ENCODE data around the gene LRRN3. TPM values are rescaled to one million over a fixed set of nuclear protein-coding genes. Genes with fewer than 3 reads are reported as not detected.

Gene LRRN3
- total and polyA plus RNA-seq, 2 of the 8 experiments (the other 6 are each of a cell fraction or from before 2014, with no cell fraction given), result 0.20 to 0.32 TPM

DNA sequence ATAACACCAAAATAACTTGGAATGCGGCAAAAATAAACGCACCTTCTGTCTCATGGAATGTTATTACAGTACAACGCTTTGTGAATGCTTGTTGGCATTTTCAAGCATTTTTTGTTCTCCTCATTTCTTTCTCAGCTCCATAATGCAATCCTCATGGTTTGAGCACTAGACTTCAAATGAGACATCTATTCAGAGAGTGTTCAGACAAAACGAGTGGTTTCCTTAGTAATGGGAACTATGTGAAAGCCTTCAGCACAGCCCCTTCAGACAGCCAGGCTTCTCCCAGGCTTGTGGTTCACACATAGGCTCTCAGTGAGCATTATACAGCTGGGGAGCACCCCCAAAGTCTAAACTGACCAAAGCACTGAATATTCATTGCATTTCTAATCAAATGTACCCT, 8.6 kb upstream of the LRRN3 start (continued):
- TF ChIP-seq, protein P1, sequence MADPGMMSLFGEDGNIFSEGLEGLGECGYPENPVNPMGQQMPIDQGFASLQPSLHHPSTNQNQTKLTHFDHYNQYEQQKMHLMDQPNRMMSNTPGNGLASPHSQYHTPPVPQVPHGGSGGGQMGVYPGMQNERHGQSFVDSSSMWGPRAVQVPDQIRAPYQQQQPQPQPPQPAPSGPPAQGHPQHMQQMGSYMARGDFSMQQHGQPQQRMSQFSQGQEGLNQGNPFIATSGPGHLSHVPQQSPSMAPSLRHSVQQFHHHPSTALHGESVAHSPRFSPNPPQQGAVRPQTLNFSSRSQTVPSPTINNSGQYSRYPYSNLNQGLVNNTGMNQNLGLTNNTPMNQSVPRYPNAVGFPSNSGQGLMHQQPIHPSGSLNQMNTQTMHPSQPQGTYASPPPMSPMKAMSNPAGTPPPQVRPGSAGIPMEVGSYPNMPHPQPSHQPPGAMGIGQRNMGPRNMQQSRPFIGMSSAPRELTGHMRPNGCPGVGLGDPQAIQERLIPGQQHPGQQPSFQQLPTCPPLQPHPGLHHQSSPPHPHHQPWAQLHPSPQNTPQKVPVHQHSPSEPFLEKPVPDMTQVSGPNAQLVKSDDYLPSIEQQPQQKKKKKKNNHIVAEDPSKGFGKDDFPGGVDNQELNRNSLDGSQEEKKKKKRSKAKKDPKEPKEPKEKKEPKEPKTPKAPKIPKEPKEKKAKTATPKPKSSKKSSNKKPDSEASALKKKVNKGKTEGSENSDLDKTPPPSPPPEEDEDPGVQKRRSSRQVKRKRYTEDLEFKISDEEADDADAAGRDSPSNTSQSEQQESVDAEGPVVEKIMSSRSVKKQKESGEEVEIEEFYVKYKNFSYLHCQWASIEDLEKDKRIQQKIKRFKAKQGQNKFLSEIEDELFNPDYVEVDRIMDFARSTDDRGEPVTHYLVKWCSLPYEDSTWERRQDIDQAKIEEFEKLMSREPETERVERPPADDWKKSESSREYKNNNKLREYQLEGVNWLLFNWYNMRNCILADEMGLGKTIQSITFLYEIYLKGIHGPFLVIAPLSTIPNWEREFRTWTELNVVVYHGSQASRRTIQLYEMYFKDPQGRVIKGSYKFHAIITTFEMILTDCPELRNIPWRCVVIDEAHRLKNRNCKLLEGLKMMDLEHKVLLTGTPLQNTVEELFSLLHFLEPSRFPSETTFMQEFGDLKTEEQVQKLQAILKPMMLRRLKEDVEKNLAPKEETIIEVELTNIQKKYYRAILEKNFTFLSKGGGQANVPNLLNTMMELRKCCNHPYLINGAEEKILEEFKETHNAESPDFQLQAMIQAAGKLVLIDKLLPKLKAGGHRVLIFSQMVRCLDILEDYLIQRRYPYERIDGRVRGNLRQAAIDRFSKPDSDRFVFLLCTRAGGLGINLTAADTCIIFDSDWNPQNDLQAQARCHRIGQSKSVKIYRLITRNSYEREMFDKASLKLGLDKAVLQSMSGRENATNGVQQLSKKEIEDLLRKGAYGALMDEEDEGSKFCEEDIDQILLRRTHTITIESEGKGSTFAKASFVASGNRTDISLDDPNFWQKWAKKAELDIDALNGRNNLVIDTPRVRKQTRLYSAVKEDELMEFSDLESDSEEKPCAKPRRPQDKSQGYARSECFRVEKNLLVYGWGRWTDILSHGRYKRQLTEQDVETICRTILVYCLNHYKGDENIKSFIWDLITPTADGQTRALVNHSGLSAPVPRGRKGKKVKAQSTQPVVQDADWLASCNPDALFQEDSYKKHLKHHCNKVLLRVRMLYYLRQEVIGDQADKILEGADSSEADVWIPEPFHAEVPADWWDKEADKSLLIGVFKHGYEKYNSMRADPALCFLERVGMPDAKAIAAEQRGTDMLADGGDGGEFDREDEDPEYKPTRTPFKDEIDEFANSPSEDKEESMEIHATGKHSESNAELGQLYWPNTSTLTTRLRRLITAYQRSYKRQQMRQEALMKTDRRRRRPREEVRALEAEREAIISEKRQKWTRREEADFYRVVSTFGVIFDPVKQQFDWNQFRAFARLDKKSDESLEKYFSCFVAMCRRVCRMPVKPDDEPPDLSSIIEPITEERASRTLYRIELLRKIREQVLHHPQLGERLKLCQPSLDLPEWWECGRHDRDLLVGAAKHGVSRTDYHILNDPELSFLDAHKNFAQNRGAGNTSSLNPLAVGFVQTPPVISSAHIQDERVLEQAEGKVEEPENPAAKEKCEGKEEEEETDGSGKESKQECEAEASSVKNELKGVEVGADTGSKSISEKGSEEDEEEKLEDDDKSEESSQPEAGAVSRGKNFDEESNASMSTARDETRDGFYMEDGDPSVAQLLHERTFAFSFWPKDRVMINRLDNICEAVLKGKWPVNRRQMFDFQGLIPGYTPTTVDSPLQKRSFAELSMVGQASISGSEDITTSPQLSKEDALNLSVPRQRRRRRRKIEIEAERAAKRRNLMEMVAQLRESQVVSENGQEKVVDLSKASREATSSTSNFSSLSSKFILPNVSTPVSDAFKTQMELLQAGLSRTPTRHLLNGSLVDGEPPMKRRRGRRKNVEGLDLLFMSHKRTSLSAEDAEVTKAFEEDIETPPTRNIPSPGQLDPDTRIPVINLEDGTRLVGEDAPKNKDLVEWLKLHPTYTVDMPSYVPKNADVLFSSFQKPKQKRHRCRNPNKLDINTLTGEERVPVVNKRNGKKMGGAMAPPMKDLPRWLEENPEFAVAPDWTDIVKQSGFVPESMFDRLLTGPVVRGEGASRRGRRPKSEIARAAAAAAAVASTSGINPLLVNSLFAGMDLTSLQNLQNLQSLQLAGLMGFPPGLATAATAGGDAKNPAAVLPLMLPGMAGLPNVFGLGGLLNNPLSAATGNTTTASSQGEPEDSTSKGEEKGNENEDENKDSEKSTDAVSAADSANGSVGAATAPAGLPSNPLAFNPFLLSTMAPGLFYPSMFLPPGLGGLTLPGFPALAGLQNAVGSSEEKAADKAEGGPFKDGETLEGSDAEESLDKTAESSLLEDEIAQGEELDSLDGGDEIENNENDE (IDR thresholded peaks at IDR 0.05; ENCODE audit: insufficient replicate concordance, low read length), result no peak
- TF ChIP-seq SIN3A (conservative IDR thresholded peaks at IDR 0.05 in 1 of 2, IDR thresholded peaks at IDR 0.05 in 1 of 2; ENCODE audit: low read depth in 1 of 2, low read length in 2 of 2) (no peak), BACH1 (IDR thresholded peaks at IDR 0.05; ENCODE audit: low read length) (no peak), SIX5 (IDR thresholded peaks at IDR 0.05; ENCODE audit: low read depth, low read length) (no peak)

All from H1 (cell line).